IPS-NIHi7 (cell line): Measurements from ENCODE around the gene FURIN.
"Not testable (repeated sequence)": the region's sequence is repeated elsewhere in the genome, so short reads cannot be mapped to it uniquely, and the experiment has no call there.

Experiments used
- DNase-seq: peaks from one replicate; pipeline ENCODE4 v3.0.0; 2012; ENCODE audit warnings: mixed read lengths; ENCODE audit errors: extremely low spot score

Gene FURIN

DNA sequence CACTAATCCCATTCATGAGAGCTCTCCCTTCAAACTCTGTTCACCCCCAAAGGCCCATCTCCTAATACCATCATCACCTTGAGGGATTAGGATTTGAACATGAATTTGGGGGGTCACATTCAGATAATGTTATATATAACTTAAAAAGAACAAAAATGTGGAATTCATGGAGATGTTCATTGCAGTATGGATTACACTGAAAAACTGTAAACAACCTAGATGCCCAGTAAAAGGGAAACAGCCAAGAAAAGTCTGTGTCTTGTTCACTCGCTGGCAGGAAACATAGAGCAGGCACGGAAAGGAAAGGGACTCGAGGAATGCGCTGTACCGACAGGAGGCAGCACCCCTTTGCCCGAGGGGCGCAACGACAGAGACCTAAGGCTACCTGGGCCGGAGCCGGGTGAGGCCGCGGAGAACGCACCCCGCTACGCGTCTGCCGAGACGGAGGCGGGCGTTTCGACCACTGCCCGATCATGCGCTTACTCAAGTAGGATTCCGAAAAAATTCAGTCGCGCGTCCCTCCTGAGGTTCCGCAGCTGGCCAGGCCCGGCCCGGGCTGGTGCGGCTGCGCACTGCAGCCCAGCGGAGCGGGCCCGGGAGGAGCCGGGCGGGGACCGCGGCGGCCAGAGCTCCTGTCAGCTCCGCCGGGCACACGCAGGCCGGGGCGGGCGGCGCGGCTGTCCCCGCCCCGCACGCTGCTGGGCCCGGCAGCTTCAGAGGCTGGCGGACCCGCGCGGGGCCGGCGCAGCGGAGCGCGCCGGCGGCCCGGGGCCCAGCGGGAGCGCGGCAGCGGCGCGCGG, 33.9 kb downstream of the FURIN start:
- peak; percentile 96 for DNase-seq

GRCh38 chr15:90902840-90903732, 34.7 kb downstream of the FURIN start, which contains the start of gene MAN2A2:
Gene MAN2A2, plus strand, starts transcription at chr15:90903302. Its CDS starts 906 bp downstream, at chr15:90904208.
- DNase-seq: peak; percentile 63

- DNase-seq: peak; percentile 76
These were observed 35.5 kb downstream of the FURIN start for GRCh38 chr15:90903733-90904536.

DNA sequence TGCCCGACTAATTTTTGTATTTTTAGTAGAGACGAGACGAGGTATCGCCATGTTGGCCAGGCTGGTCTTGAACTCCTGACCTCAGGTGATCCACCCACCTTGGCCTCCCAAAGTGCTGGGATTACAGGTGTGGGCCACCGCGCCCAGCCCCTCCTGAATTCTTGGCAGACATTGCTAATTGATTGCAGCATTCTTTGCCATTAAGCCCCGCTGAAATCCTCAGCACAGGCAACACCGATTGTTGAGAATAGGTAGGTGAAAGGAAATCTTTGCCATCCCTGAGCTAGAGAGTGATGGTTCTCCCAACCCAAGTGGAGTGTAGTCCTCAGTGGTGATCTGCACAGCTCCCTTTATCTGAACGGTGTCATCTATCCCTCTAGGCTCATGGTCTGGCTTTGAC, 36.4 kb downstream of the FURIN start:
- DNase-seq: no peak

DNA sequence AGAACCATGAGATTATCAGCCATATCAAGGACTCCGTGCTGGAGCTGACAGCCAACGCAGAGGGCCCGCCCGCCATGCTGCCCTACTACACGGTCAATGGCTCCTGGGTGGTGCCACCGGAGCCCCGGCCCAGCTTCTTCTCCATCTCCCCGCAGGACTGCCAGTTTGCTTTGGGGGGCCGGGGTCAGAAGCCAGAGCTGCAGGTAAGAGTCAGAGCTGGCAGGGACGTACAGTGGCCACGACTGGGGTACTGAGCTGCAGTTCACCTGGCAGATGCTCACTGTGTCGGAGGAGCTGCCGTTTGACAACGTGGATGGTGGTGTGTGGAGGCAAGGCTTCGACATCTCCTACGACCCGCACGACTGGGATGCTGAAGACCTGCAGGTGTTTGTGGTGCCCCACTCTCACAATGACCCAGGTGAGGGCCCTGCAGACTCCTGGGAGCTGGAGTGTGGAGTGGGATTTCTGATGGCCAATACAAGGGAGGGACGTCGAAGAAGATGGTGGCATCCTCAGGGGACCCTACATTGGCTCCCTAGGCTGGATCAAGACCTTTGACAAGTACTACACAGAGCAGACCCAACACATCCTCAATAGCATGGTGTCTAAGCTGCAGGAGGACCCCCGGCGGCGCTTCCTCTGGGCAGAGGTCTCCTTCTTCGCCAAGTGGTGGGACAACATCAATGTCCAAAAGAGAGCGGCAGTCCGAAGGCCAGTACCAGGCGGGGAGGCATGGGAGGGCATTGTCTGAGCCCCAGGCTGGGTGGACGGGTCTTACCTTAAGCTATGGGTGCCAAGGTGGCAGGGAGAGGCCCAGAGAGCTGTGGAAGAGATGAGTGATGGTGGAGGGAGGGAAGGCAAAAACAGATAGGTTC, 37.2 kb downstream of the FURIN start:
- no peak for DNase-seq

DNA sequence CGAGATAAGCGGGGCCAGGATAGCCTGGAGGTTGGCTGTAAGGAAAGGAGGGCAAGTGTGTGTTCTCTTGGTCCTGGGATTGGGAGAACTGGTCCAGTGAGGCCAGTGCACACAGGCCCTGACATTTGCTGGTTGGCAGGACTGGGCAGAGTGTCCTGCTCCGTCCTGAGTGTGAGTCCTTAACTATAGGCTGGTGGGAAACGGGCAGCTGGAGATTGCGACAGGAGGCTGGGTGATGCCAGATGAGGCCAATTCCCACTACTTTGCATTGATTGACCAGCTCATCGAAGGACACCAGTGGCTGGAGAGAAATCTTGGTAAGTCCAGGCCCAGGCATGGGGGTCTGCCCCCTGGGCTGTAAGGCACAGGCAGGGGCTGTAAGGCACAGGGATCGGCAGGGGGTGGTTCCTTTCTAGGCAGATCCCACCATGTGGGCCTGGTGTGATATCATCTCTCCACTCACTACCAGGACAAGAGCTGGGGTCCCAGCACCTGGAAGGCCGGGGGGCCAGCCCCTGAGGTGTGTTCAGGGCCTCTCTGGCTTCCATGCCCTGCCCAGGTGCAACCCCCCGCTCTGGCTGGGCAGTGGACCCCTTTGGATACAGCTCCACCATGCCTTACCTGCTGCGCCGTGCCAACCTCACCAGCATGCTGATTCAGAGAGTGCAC, 37.9 kb downstream of the FURIN start:
- no peak for DNase-seq

DNA sequence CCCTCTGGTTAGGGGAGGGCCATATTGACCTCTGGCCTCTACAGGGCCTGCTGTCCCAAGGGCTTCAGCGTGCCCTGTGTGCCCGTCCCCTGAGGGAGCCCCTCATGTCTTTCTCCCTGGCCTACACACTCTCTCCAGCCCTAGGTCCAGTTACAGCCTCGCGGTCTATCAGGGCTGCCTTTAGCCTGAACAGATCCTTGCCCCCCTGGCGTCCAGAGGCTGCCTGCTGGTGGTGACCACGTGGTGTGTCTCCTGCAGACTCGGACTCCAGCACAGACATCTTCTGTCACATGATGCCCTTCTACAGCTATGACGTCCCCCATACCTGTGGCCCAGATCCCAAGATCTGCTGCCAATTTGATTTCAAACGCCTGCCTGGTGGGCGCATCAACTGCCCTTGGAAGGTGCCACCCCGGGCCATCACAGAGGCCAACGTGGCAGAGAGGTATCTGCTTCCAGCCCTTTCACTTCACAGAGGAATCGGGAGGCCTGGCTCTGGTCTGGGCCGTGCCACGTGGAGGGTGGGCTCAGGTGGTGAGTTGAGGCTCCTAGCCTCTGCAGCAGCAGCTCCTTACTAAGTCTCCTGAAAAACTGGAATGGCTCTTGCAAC, 38.8 kb downstream of the FURIN start:
- DNase-seq: no peak

DNA sequence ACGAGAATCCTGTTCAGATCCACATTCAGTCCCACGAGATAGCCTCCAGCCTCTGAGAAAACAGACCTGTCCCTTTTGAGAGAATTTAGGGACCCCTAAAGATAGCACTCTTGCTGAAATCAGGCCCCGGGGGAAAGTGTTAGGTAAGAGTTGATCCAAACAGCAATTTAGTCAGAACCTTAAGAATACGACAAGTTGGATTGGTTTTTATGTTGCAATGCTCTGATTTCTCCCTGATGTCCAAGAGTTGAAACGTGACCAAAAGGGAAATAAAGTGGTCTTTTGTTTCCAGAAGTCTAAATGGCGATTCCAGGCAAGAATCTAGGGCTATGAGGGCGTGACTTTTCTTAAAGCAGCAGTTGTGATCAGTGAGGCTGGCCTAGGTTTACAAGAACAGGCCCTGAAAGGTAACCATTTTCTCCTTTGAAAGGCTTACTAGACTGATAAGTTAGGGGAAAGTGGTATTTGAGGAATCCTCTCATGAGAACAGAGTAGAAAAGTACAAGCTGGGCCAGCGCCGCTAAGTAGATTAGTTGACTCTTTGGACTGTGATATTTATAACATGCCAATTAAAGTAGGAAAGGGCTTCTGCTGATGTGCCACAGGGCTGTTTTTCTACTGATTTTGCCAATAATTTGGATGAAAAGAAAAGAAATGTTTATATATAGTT, 39.6 kb downstream of the FURIN start:
- no peak for DNase-seq

GRCh38 chr15:90909449-90909848, 41.1 kb downstream of the FURIN start:
- DNase-seq: not testable (repeated sequence)

DNA sequence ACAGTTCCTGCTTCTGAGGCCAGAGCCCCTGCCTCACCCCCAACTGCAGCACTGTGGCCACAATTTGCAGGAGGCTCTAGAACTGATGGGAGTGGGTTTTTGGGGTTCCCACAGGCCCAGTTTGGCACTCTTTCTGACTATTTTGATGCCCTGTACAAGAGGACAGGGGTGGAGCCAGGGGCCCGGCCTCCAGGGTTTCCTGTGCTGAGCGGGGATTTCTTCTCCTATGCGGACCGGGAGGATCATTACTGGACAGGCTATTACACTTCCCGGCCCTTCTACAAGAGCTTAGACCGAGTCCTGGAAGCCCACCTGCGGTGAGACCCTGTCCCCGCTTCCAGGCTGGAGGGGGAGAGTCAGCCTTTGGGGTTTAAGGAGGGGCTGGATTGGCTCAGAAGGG, 41.6 kb downstream of the FURIN start:
- no peak for DNase-seq

DNA sequence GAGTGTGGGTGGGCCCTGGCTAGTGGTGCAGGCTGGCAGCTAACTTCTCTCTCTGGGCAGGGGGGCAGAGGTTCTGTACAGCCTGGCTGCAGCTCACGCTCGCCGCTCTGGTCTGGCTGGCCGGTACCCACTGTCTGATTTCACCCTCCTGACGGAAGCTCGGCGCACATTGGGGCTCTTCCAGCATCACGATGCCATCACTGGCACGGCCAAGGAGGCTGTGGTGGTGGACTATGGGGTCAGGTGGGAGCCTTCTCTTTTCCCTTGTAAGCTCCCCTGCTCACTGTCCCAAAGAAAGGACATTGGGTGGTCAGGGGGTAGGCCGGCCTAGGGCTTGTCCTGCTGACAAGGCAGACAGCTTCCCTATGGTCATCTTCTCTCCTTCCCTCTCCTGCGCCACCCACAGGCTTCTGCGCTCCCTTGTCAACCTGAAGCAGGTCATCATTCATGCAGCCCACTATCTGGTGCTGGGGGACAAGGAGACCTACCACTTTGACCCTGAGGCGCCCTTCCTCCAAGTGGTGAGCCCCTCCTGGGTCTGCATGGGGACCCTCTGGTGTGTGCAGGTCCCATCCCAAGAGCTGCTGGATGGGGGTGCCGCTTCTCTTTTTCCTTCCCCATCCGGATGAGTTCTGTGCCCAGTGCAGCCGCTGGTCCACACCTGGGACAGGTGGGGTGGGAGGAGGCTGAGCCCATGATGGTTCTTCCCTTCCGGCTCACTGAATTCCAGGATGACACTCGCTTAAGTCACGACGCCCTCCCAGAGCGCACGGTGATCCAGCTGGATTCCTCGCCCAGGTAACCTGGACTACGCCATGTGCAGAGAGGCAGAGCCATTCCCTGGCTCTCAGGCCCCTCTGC, 42.3 kb downstream of the FURIN start:
- DNase-seq: no peak

- DNase-seq: no peak
These were observed 42.9 kb downstream of the FURIN start for GRCh38 chr15:90911302-90911623.

DNA sequence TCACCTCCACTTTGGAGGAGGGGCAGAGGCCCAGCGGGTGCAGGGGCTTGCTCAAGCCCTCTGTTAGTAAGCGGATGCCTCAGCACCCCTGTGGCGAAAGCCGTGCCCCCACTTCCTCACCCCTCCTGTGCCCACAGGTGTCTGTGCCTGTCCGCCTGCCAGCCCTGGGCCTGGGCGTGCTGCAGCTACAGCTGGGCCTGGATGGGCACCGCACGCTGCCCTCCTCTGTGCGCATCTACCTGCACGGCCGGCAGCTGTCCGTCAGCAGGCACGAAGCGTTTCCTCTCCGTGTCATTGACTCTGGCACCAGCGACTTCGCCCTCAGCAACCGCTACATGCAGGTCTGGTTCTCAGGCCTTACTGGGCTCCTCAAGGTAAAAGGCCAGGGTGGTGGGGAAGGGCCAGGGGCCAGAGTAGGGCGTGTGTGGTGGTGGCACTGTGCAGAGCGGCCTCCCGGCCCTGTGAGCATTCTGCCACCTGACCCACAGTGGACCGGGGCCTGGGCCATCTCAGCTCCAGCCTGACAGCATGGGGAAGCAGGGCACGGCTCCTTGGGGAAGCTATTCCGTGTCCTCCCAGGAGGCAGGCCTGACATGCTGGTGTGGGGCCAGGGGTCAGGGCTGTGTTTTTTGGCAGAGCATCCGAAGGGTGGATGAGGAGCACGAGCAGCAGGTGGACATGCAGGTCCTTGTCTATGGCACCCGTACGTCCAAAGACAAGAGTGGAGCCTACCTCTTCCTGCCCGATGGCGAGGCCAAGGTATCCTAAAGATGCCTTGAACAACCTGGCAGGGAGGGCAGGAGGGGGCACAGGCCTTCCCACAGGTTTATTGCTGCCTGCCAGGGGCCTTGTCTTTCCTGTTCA, 43.8 kb downstream of the FURIN start:
- no peak for DNase-seq

DNA sequence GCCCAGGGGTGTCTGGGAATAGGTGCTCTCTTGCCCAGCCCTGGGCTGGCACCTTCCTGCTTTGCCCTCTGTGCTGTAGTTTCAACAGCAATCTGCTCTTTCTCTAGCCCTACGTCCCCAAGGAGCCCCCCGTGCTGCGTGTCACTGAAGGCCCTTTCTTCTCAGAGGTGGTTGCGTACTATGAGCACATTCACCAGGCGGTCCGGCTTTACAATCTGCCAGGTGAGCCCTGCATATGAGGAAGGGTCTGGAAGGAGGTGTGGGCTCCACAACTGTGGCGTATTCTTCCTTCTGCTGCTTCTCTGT, 44.3 kb downstream of the FURIN start:
- DNase-seq: no peak

GRCh38 chr15:90913398-90913944, 45.1 kb downstream of the FURIN start:
- no peak for DNase-seq

- no peak for DNase-seq
These were observed 46.1 kb downstream of the FURIN start for GRCh38 chr15:90914305-90915080.
